IPS-15b (cell line): ENCODE results near the gene USP2.

Experiments used
- H3K27me3 ChIP-seq: one replicate; pipeline ENCODE4 v1.6.1; 2013; ENCODE audit warnings: low read length; ENCODE audit not compliant: control insufficient read depth, insufficient read depth
- H3K36me3 ChIP-seq: one replicate; pipeline ENCODE4 v1.6.1; 2013; ENCODE audit warnings: low read length; ENCODE audit not compliant: control insufficient read depth, insufficient read depth
- H3K4me1 ChIP-seq: one replicate; pipeline ENCODE4 v1.6.1; 2013; ENCODE audit warnings: mild to moderate bottlenecking, low read length; ENCODE audit not compliant: control insufficient read depth, insufficient read depth
- H3K4me3 ChIP-seq: one replicate; pipeline ENCODE4 v1.5.1; 2013; ENCODE audit warnings: low read depth, low read length
- H3K9ac ChIP-seq: one replicate; pipeline ENCODE4 v1.6.1; 2013; ENCODE audit warnings: low read depth, mild to moderate bottlenecking, low read length
- H3K9me3 ChIP-seq: one replicate; pipeline ENCODE4 v1.6.1; 2013; ENCODE audit warnings: mild to moderate bottlenecking, low read length; ENCODE audit not compliant: control insufficient read depth, insufficient read depth

USP2 gene

DNA sequence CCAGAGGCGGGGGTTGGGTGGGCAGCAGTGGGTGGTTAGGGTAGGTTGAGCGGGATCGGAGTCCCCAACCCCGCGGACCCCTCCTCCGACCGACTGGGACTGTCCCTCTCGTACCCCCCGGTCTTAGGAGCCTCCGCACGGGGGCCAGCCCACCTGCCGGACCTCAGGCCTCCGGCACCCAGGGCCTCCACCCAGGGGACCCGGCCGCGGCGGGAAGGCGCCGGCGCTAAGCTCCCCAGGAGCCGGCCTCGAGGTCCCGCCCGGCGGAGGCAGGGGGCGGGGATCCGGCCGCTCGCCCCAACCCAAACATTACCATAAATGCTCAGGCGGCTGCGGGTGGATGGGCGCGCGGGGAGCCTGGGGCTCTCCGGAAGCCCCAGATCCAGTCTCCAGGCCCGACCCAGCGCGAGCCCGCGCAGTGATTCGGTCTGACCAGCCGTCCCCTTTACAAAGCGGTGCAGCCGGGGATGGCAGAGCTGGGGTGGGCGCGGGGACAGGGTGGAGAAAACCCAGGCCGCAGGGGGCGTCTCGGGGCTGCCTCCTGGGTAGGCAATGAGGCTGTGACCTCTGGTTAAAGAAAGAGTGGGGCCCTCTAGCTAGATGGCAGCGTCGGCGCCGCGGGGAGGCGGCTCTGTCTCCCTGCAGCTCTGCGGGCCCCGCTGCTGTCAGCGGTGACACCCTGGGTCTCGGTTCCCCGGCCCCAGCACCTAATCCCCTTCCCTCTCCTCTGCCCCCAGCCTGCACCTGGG is 60.5 kb downstream of the USP2 start:
- H3K27me3 ChIP-seq: peaks cover 4% of the 10 kb centered on the region
- peak overlapping the region; percentile 70 for H3K4me3 ChIP-seq
- H3K9ac ChIP-seq: peak overlapping the region; percentile 70
- peaks cover 27% of the 10 kb centered on the region for H3K4me1 ChIP-seq
- no peaks in the 10 kb centered on the region for H3K9me3 ChIP-seq
- H3K36me3 ChIP-seq: no peaks in the 10 kb centered on the region

GRCh38 chr11:119320240-119320775 is 61.2 kb downstream of the USP2 start:
- Histone ChIP-seq H3K9me3 (no peaks in the 10 kb centered on the region), H3K4me1 (peaks cover 27% of the 10 kb centered on the region), H3K27me3 (peaks cover 11% of the 10 kb centered on the region), H3K4me3 (peak overlapping the region; percentile 70), H3K9ac (peak overlapping the region; percentile 70), H3K36me3 (no peaks in the 10 kb centered on the region)

DNA sequence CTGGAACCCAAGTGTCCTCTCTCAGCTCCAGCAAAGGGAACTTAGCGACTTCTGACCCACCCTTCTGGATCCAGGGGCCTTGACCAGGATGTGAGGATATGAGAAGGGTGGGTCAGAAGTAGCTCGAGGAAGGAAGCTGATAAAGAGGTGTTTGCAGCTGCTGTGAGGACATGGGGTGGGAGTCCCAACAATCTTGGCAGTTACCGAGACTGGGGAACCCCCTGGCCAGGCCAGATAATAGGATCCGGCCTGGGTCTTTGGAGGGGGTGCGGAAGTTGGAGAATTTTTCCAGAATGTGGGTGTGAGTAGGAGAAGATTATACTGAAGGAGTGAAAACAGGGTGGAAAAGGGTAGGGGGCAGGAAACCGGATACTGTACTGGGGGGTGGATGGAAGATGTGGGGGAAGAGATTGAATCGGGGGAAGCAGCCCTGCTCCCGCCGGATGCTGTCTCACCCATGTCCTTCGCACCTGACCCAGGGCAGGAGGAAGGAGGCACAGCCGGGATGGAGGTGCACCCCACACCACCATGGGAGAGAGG is 61.7 kb downstream of the USP2 start:
- Histone ChIP-seq H3K36me3 (peaks cover 1% of the 10 kb centered on the region), H3K4me3 (no peak overlapping the region), H3K4me1 (peaks cover 27% of the 10 kb centered on the region), H3K9me3 (no peaks in the 10 kb centered on the region), H3K27me3 (peaks cover 11% of the 10 kb centered on the region), H3K9ac (no peak overlapping the region)

GRCh38 chr11:119319136-119319699 is 62.3 kb downstream of the USP2 start:
- Histone ChIP-seq H3K4me3 (peak overlapping the region; percentile 20), H3K9me3 (no peaks in the 10 kb centered on the region), H3K4me1 (peaks cover 29% of the 10 kb centered on the region), H3K27me3 (peaks cover 11% of the 10 kb centered on the region), H3K9ac (no peak overlapping the region), H3K36me3 (peaks cover 7% of the 10 kb centered on the region)

GRCh38 chr11:119318240-119319135 is 63.0 kb downstream of the USP2 start:
- Histone ChIP-seq H3K9ac (peak overlapping the region; percentile 37), H3K4me1 (peaks cover 29% of the 10 kb centered on the region), H3K36me3 (peaks cover 12% of the 10 kb centered on the region), H3K4me3 (peak overlapping the region; percentile 55), H3K9me3 (no peaks in the 10 kb centered on the region), H3K27me3 (peaks cover 11% of the 10 kb centered on the region)

GRCh38 chr11:119317592-119318239 is 63.8 kb downstream of the USP2 start:
- Histone ChIP-seq H3K9me3 (no peaks in the 10 kb centered on the region), H3K9ac (peak overlapping the region; percentile 37), H3K4me3 (peak overlapping the region; percentile 55), H3K36me3 (peaks cover 13% of the 10 kb centered on the region), H3K27me3 (peaks cover 11% of the 10 kb centered on the region), H3K4me1 (peaks cover 29% of the 10 kb centered on the region)

- peaks cover 11% of the 10 kb centered on the region for H3K27me3 ChIP-seq
- peak within 1 kb of the TSS; percentile 80 for H3K4me3 ChIP-seq
- peak within 1 kb of the TSS; percentile 60 for H3K9ac ChIP-seq
- no peaks in the 10 kb centered on the region for H3K9me3 ChIP-seq
- peaks cover 15% of the 10 kb centered on the region for H3K36me3 ChIP-seq
- H3K4me1 ChIP-seq: peaks cover 29% of the 10 kb centered on the region
Measured at GRCh38 chr11:119316729-119317591, 64.5 kb downstream of the USP2 start, which contains the start of gene MCAM. Gene MCAM (minus strand): TSS chr11:119317130. CDS start chr11:119317101, 29 bp downstream.

DNA sequence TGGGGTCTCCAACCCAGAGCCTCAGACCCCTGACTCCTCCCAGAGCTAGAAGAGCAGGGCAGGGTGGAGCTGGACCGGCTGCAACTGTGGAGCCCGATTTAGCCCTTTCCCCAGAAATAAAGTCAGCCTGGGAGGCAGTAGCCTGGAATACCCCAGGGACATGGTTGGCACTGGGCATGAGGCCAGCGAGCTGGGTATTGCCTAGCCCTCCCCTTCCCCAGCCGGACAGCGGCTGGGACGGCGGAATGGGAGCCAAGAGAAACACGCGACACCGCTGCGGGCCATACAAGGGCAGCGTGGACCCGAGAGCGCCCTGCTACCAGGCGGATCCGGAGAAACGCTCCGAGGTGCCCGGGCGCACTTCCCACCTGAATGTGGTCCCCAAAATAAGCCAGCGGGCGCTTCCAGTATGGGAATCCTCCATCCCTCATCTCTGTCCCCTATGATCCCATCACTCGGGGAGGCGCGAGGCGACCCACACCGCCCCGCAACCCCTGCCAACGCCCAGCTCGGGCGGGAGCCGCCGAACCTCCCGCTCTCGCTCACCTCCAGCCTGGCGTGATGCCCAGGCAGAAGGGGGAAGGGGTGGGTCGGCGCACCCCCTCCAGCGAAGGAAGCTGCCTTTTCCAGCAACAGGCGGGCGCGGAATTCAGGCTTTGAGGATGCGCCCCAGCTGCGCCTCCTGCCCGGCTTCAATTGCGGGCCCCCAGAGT is 65.3 kb downstream of the USP2 start:
- Histone ChIP-seq H3K36me3 (peaks cover 21% of the 10 kb centered on the region), H3K9ac (peak overlapping the region; percentile 60), H3K4me1 (peaks cover 29% of the 10 kb centered on the region), H3K27me3 (peaks cover 11% of the 10 kb centered on the region), H3K9me3 (no peaks in the 10 kb centered on the region), H3K4me3 (peak overlapping the region; percentile 80)

DNA sequence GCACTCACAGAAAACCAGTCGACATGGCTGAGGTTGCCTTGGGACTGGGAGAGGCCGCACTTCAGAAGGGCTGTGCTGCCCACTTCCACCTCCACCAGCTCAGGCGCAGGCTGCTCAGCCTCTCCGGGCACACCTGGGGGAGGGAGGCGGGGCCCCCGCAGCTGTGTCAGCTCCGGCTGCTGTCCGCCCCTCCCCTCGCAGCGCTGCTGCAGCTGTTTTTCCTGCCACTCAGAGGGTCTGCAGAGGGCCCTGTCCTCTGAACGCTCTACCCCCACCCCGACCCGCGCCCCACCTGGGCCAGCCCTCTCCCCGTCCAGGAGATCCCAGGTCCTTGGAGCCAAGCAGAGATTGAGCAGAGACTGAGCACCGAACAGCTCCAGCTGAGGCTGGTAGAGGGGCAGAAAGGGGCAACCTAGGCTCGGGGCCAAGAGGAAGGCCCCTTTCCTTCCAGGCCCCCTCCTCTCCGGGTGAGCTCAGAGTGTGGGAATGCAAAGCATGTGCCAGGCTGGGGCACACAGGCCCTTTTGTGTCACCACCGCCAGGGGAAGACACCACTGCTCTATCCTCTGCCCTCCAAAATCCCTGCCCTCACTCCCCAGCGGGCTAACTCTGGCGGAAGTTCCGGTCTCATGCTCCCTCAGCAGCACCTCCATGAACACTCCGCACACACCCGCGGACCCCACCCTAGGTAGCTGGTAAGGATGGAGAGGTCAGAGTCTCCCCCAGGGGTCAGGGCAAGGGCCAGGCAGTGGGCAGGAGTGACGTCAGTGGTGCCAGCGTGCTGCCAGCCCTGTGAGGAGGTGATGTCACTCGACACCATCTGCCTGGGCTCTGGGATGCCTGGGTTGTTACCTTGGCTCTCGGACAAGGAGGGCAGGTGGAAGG is 66.1 kb downstream of the USP2 start:
- Histone ChIP-seq H3K4me3 (peak overlapping the region; percentile 80), H3K9ac (peak overlapping the region; percentile 24), H3K27me3 (peaks cover 11% of the 10 kb centered on the region), H3K9me3 (no peaks in the 10 kb centered on the region), H3K36me3 (peaks cover 29% of the 10 kb centered on the region), H3K4me1 (peaks cover 29% of the 10 kb centered on the region)
